Measurements from ENCODE around the gene CORO7.

Gene CORO7

DNA sequence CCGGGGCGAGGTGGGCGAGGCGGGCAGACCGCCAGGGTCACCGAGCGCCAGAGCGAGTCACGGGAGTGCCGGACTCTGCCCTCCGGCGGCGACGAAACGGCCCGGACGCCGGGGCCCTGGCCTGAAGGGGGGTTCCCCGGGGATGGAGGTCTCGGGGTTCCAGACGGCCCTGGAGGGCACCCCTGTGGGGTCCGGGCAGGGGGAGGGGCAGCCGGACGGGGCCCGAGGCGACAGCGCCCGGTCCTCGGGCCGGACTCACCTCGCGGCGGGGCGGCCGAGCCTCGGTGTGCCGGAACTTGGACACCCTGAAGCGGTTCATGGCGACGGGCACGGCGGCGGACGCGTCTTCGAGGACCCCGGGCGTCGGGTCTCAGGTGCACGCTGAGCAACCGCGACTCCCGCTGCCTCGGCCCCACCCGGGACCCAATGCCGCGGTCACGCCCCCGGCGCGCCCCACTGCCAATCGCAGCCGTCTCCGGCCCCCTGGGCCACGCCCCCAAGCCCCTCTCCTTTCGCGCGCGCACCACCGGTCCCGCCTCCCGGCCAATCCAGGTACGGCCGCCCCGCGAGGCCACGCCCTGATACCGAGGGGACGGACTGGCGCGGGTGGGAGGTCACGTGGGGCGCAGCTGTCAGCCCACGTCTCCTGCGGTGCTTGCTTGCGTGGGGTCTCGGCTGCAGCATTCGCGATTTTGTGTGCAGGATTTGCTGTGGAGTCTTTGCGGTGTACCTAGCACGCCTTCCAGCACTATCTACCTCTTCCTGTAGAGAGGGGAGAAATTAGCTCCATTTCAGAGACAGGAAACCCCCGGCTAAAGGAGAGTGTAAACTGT is at the start of gene CORO7:
Gene CORO7, minus strand, starts transcription at position 397 of the 833 bp plus-strand sequence. Its CDS starts 78 bp downstream, at position 319.
- Histone ChIP-seq H3K4me3 (peak within 1 kb of the TSS; percentile 89 to 99 (median 94)), H3K9ac (peak within 1 kb of the TSS; percentile 91 to 100 (median 98)), H3K27ac (peak within 1 kb of the TSS; percentile 94 to 99 (median 98)), H3K27me3 (no peaks in the 10 kb centered on the region), H4K20me1 (peaks cover 35 to 48% (median 40%) of the 10 kb centered on the region in 11 experiments), H3K36me3 (peaks cover 20 to 32% (median 23%) of the 10 kb centered on the region in 11 experiments), H3K4me1 (peaks cover 25 to 66% (median 33%) of the 10 kb centered on the region in 10 experiments), H3K9me3 (replicated peaks in 1 of 11) (no peaks in the 10 kb centered on the region), H3K4me2 (peak within 1 kb of the TSS; percentile 82 to 99 (median 95))
- TF ChIP-seq Cebpa-rat (IDR thresholded peaks at IDR 0.05): no peak

- Histone ChIP-seq H3K4me2 (peak overlapping the region in 5 of 11 experiments; percentile 30 to 71 (median 51); a peak in 9 of 22 replicates), H3K9ac (peak overlapping the region in 8 of 11 experiments; percentile 10 to 59 (median 48); a peak in 11 of 22 replicates), H3K27ac (peak overlapping the region in 8 of 11 experiments; percentile 46 to 67 (median 59); a peak in 16 of 22 replicates), H3K9me3 (replicated peaks in 1 of 11) (no peaks in the 10 kb centered on the region), H3K36me3 (peaks cover 70 to 98% (median 90%) of the 10 kb centered on the region in 11 experiments), H4K20me1 (peaks cover 0 to 12% (median 0%) of the 10 kb centered on the region in 11 experiments; a peak in 4 of 22 replicates), H3K27me3 (no peaks in the 10 kb centered on the region), H3K4me1 (peaks cover 11 to 65% (median 42%) of the 10 kb centered on the region in 10 experiments), H3K4me3 (no peak overlapping the region)
- TF ChIP-seq Cebpa-rat (IDR thresholded peaks at IDR 0.05): no peak
Observed at GRCh38 chr16:4463522-4464163, 47.2 kb upstream of the CORO7 start.

DNA sequence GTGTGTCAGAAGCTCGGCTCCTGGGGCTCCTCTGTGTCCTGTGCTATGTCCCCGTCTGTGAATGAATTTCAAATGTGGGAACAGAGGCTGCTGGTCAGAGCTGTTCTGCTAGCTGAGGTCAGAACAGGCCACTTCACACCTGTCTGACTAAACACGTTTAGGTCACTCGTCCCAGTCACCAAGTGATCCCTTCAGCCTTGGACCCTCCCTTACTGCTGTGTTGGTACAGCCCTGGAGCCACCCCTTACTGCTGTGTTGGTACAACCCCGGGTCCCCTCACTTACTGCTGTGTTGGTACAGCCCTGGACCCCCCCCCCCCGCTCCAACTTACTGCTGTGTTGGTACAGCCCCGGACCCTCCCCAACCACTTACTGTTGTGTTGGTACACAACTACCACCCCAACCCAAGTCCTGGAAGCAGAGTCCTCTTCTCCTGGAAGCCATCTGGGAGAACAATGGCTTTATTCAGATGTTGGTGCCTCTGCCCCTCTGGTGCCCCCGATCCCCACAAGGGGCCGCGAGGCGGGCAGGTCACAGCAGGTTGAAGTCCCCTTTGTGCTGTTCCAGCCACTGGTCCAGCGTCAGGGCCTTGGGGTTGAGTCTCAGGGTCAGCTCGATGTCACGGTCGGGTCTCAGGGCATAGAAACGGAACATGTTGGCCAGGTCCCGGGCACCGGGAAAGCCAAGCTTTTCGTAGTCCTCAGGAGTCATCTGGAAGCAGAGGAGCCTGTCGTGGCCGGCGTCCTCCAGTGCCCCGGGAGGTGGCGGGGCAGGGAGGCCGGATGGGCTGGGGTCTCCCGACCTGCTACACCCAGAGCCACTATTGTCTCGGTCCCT is 45.1 kb upstream of the CORO7 start:
- Histone ChIP-seq H3K4me1 (peaks cover 11 to 73% (median 49%) of the 10 kb centered on the region in 10 experiments), H3K27ac (peak overlapping the region in 8 of 11 experiments; percentile 18 to 96 (median 74); a peak in 14 of 22 replicates), H3K9ac (peak overlapping the region in 4 of 11 experiments; percentile 12 to 33 (median 24); a peak in 5 of 22 replicates), H3K27me3 (no peaks in the 10 kb centered on the region), H3K9me3 (replicated peaks in 1 of 11) (no peaks in the 10 kb centered on the region), H4K20me1 (peaks cover 0 to 18% (median 0%) of the 10 kb centered on the region in 11 experiments; a peak in 7 of 22 replicates), H3K4me3 (no peak overlapping the region), H3K4me2 (no peak overlapping the region), H3K36me3 (peaks cover 62 to 99% (median 92%) of the 10 kb centered on the region in 11 experiments)
- TF ChIP-seq Cebpa-rat (IDR thresholded peaks at IDR 0.05): no peak

DNA sequence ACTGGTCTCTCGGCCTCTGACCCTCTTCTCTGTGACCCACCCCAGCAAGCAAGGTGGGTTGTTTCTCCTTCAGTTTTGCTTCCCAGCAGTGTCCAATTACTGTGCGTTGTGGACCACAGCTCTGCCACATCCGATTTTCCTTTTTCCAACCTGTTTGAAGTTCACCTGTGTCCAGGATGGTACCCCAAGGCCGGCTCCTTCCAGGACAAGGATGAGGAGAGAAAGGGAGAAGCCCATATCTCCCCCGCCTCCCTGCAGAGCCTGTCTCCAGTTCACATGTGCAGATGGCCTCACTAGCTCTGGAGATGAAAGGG is 44.5 kb upstream of the CORO7 start:
- no peaks in the 10 kb centered on the region for H3K27me3 ChIP-seq
- no peak for TF ChIP-seq Cebpa-rat (IDR thresholded peaks at IDR 0.05)
- peak overlapping the region in 6 of 11 experiments; percentile 25 to 96 (median 88); a peak in 12 of 22 replicates for H3K27ac ChIP-seq
- H4K20me1 ChIP-seq: peaks cover 0 to 23% (median 5%) of the 10 kb centered on the region in 11 experiments; a peak in 12 of 22 replicates
- H3K4me3 ChIP-seq: no peak overlapping the region
- H3K36me3 ChIP-seq: peaks cover 62 to 99% (median 92%) of the 10 kb centered on the region in 11 experiments
- H3K9ac ChIP-seq: peak overlapping the region in 1 of 11 experiments; percentile 33; a peak in 1 of 22 replicates
- peaks cover 12 to 67% (median 48%) of the 10 kb centered on the region in 10 experiments for H3K4me1 ChIP-seq
- no peak overlapping the region for H3K4me2 ChIP-seq
- no peaks in the 10 kb centered on the region for H3K9me3 ChIP-seq (replicated peaks in 1 of 11)

DNA sequence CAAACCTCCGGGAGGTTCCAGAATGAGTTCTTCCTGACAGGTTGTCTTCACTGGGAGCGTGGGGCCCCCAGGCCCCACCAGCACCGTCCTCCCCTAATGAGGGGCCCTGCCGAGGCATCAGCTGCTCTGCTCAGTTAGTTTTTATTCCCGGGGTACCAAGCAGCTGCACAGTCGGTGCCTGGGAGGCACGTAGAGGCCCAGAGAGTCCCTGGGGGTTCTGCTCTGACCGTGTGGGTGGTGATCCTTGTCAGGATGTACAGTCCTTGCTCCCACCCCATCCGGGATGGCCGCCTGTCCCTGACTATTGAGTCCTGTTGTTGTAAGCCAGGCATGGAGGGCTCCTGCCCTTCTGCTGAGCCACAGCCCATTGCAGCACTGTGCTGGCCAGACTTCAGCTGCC is 39.6 kb upstream of the CORO7 start:
- H3K4me2 ChIP-seq: no peak overlapping the region
- peaks cover 18 to 41% (median 29%) of the 10 kb centered on the region in 10 experiments for H3K4me1 ChIP-seq
- TF ChIP-seq Cebpa-rat (IDR thresholded peaks at IDR 0.05): no peak
- peak overlapping the region in 6 of 11 experiments; percentile 10 to 43 (median 32); a peak in 9 of 22 replicates for H3K27ac ChIP-seq
- H3K4me3 ChIP-seq: no peak overlapping the region
- H3K9ac ChIP-seq: peak overlapping the region in 5 of 11 experiments; percentile 14 to 30 (median 25); a peak in 5 of 22 replicates
- H3K9me3 ChIP-seq (replicated peaks in 1 of 11): no peaks in the 10 kb centered on the region
- peaks cover 0 to 67% (median 45%) of the 10 kb centered on the region in 11 experiments; a peak in 18 of 22 replicates for H4K20me1 ChIP-seq
- H3K27me3 ChIP-seq: no peaks in the 10 kb centered on the region
- peaks cover 64 to 99% (median 93%) of the 10 kb centered on the region in 11 experiments for H3K36me3 ChIP-seq

DNA sequence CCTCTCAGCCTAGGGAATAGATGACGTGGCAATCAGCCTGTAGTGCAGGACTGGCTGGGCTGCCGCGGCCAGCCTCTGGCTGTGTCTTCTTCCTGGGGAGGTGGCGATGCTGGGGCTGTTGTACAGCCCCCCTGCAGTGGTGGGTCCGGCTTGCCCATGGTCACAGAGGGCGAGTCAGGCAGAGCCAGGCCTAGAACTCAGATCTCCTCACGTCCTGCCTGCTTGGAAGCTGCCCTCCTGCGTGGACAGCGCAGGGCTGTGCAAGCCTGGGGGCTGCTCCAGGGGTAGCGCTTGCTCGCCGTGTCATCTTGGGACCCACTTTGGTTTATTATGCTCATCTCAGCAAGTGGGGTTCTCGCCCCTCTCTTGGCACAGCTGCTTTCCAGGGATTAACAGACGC is 38.7 kb upstream of the CORO7 start:
- Histone ChIP-seq H3K4me3 (no peak overlapping the region), H4K20me1 (peaks cover 0 to 74% (median 52%) of the 10 kb centered on the region in 11 experiments; a peak in 18 of 22 replicates), H3K9me3 (replicated peaks in 1 of 11) (no peaks in the 10 kb centered on the region), H3K4me1 (peaks cover 18 to 37% (median 27%) of the 10 kb centered on the region in 10 experiments), H3K27me3 (no peaks in the 10 kb centered on the region), H3K9ac (peak overlapping the region in 2 of 11 experiments; percentile 18 to 26; a peak in 1 of 22 replicates), H3K36me3 (peaks cover 72 to 100% (median 93%) of the 10 kb centered on the region in 11 experiments), H3K27ac (no peak overlapping the region), H3K4me2 (no peak overlapping the region)
- TF ChIP-seq Cebpa-rat (IDR thresholded peaks at IDR 0.05): no peak

- no peaks in the 10 kb centered on the region for H3K9me3 ChIP-seq (replicated peaks in 1 of 11)
- peaks cover 77 to 100% (median 94%) of the 10 kb centered on the region in 11 experiments for H3K36me3 ChIP-seq
- H3K27me3 ChIP-seq: no peaks in the 10 kb centered on the region
- H3K4me1 ChIP-seq: peaks cover 16 to 32% (median 22%) of the 10 kb centered on the region in 10 experiments
- H3K9ac ChIP-seq: 0 out of 22 replicates have a peak overlapping the region, but pooled peaks of 1 of the 11 experiments have one; percentile 26
- TF ChIP-seq Cebpa-rat (IDR thresholded peaks at IDR 0.05): no peak
- H3K4me3 ChIP-seq: no peak overlapping the region
- peaks cover 0 to 76% (median 56%) of the 10 kb centered on the region in 11 experiments; a peak in 18 of 22 replicates for H4K20me1 ChIP-seq
- no peak overlapping the region for H3K27ac ChIP-seq
- H3K4me2 ChIP-seq: no peak overlapping the region
Observed at GRCh38 chr16:4454623-4455022, 38.2 kb upstream of the CORO7 start.

DNA sequence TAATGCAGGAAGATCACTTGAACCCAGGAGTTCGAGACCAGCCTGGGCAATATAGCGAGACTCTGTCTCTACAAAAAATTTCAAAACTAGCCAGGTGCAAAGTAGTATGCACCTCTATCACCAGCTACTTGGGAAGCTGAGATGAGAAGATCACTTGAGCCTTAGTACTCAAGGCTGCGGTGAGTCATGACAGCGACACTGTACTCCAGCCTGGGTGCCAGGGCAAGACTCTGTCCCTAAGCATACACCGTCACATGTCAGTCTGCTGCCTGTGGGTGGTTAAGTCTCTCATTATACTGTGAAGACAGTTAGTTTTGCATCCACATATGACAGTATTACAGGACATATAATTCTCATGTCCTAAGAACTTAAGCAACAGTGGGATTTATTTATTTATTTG is 36.3 kb upstream of the CORO7 start:
- H3K9me3 ChIP-seq (replicated peaks in 1 of 11): no peaks in the 10 kb centered on the region
- H3K27ac ChIP-seq: no peak overlapping the region
- peaks cover 0 to 15% (median 6%) of the 10 kb centered on the region in 10 experiments; a peak in 7 of 20 replicates for H3K4me1 ChIP-seq
- H3K4me2 ChIP-seq: no peak overlapping the region
- no peak for TF ChIP-seq Cebpa-rat (IDR thresholded peaks at IDR 0.05)
- peaks cover 0 to 79% (median 58%) of the 10 kb centered on the region in 11 experiments; a peak in 18 of 22 replicates for H4K20me1 ChIP-seq
- H3K36me3 ChIP-seq: peaks cover 96 to 100% (median 100%) of the 10 kb centered on the region in 11 experiments
- H3K4me3 ChIP-seq: no peak overlapping the region
- no peak overlapping the region for H3K9ac ChIP-seq
- no peaks in the 10 kb centered on the region for H3K27me3 ChIP-seq

Measured in BLaER1 treated with 17β-estradiol and CSF1 and Interleukin-3, amounts not matched to agents 10 nM and 100 nM (cell line).